Stimulated activated memory B cell treated with anti-CD40 and anti-IgM and Interleukin-4, amounts not matched to agents 10 μg/mL and 1 μg/mL and 100 μg/mL, for 72 hours (primary cell): ENCODE data around the gene NFYC.

Experiments
- ATAC-seq: fragments of 150-1000 bp; cut with Tn5 transposase; 2 replicates; pipeline ENCODE4 v1.10.0; 2021
- H3K27ac Mint-ChIP-seq: one replicate; pipeline ENCODE4 v1.8.0; 2022; ENCODE audit warnings: mild to moderate bottlenecking, mixed read lengths
- H3K27me3 Mint-ChIP-seq: one replicate; pipeline ENCODE4 v1.8.0; 2022; ENCODE audit warnings: mixed read lengths
- H3K36me3 Mint-ChIP-seq: one replicate; pipeline ENCODE4 v1.8.0; 2022; ENCODE audit warnings: mixed read lengths
- H3K4me1 Mint-ChIP-seq: one replicate; pipeline ENCODE4 v1.8.0; 2022; ENCODE audit warnings: mixed read lengths
- H3K4me3 Mint-ChIP-seq: one replicate; pipeline ENCODE4 v1.8.0; 2022; ENCODE audit warnings: mild to moderate bottlenecking, moderate library complexity, mixed read lengths
- H3K9me3 Mint-ChIP-seq: one replicate; pipeline ENCODE4 v1.8.0; 2022; ENCODE audit warnings: mixed read lengths

NFYC gene

DNA sequence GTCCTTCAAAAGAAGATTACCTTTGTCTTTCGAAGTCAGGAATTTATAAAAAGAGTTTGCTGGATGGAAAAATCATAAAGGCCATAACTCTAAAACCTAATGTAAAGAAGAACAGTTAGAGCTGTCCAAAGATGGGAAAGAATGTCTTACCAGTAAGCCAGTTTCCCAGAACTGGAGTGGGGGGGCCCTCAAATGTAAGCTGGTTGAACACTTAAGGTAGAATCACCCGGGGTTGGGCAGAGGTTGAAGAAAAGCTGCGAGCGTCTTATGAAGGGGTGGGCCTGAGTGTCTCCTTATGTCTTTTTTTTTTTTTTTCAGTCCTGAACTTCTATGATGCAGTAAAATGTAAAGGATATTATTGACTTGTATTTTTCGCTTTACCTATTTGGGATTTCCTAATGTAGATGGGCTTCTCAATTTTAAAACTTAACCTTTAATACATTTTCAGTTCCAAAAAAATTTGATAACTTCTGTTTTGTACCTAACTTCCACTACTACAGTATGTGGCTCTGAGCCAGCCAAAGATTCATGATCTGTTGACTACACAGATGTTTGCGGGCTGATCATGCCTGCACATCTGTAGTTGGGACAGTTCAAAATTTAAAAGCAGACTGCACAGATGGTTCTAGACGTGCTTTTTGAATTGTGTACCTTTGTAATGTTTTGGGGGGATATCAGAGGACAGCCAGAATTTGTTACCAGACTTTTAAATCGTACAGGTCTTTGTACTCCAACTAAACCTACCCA, 43.6 kb downstream of the NFYC start:
- Mint-ChIP-seq H3K27ac (no peak overlapping the region), H3K4me3 (no peak overlapping the region), H3K4me1 (peaks cover 56% of the 10 kb centered on the region), H3K36me3 (peaks cover 30% of the 10 kb centered on the region), H3K27me3 (no peaks in the 10 kb centered on the region), H3K9me3 (no peaks in the 10 kb centered on the region)
- ATAC-seq: no peak

DNA sequence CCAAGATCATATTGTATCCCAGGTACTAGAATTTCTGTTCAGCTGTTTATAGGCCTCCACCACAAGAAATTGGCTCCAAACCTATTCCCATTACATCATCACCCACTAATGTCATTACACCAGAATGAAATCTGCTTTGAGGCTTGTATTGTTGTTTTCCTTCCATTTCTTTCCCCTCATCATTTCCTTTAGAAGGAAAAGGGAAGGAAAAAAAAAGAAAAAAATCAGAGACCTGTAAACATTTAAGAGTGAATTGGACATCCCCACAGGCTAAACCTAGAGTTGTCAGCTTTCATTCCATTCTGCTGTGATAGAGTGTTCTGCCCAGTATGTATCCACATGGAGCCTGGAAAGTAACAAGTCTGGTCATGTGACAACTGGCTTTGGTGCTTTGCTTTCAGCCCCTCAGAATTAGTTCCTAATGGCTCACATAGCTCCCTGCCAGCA, 44.6 kb downstream of the NFYC start:
- H3K27ac Mint-ChIP-seq: no peak overlapping the region
- ATAC-seq: no peak
- no peaks in the 10 kb centered on the region for H3K9me3 Mint-ChIP-seq
- H3K4me1 Mint-ChIP-seq: peaks cover 53% of the 10 kb centered on the region
- H3K4me3 Mint-ChIP-seq: no peak overlapping the region
- H3K27me3 Mint-ChIP-seq: no peaks in the 10 kb centered on the region
- H3K36me3 Mint-ChIP-seq: peaks cover 32% of the 10 kb centered on the region

DNA sequence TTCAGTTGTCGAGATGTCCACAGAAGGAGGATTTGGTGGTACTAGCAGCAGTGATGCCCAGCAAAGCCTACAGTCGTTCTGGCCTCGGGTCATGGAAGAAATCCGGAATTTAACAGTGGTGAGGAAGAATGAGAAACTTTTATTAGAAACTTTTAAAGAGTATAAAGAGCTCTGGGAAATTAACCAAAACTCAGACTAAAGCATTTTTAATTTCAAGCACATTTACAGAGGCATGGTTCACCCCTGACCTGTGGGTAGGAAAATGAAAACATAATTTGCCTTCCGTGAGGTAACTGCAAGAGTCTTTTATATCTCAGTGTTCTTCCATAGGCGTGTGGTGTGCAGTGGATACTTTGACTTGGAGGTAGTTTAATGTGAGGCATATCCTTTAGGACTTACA, 47.3 kb downstream of the NFYC start:
- H3K27me3 Mint-ChIP-seq: no peaks in the 10 kb centered on the region
- no peak overlapping the region for H3K4me3 Mint-ChIP-seq
- H3K36me3 Mint-ChIP-seq: peaks cover 54% of the 10 kb centered on the region
- no peak for ATAC-seq
- H3K4me1 Mint-ChIP-seq: peaks cover 49% of the 10 kb centered on the region
- H3K9me3 Mint-ChIP-seq: no peaks in the 10 kb centered on the region
- no peak overlapping the region for H3K27ac Mint-ChIP-seq

DNA sequence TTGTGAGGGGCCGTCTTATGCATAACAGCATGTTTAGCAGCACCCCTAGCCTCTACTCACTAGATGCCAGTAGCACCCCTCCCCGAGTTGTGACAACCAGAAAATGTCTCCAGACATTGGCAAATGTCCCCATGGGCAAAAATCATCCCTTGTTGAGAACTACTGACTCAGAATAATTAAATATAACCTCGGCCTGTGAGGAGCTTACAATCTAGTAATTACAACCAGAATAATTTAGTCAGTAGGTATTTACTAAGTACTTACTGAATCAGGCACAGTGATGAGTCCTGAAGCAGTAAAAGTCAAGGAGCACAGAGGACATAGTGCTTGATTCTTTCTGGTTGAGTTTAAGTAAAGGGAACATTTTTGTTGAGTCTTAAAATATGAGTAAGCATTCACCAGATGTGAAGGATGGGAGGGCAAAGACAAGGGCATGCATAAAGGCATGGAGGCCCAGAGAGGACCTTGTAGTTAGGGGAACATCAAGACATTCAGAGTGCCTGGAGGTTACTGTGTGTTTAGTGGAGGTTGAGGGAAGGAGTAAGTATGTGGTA, 48.0 kb downstream of the NFYC start:
- ATAC-seq: no peak
- Mint-ChIP-seq H3K9me3 (no peaks in the 10 kb centered on the region), H3K36me3 (peaks cover 57% of the 10 kb centered on the region), H3K4me3 (no peak overlapping the region), H3K27ac (no peak overlapping the region), H3K4me1 (peaks cover 49% of the 10 kb centered on the region), H3K27me3 (no peaks in the 10 kb centered on the region)

DNA sequence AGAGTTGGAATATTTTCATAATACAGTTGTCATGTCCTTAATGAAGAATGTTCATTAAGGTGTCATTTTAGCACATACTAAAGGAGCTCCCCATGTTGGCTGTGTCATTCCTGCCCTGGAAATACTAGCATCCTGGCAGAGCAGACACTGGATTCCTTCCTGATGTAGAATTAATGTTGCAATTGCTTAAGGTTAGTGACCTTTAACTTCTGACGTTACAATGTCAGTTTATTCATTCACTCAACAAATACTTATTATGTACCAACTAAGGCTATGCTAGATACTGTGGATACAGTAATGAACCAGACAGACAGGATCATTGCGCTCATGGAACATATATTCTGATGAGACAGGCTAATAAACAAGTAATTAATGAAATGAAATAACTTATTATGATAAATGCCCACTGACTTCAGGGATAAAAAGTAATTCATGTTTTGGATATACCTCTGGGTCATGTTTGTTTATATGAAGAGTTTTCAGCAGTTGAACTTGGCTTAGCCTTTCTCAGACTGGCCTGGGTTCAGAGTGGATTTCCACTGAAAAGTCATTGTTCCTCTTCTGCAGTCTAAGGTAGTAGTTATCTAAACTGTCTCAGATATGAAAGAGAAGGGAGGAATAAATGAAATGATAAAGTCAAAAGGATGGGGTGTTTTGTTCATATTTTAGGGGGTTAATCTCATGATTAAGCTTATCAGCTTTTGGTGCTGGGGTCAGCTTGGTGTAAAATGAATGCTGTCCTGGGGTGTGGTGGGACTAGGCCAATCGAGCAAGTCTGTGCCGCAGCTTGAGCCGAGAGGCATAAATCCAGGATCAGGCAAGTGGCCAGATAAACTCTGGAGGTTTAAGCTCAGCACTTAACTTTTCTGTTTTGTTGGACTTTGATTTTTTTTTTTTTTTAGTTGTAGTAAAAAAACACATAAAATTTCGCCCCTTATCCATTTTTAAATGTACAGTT, 48.8 kb downstream of the NFYC start:
- no peak for ATAC-seq

DNA sequence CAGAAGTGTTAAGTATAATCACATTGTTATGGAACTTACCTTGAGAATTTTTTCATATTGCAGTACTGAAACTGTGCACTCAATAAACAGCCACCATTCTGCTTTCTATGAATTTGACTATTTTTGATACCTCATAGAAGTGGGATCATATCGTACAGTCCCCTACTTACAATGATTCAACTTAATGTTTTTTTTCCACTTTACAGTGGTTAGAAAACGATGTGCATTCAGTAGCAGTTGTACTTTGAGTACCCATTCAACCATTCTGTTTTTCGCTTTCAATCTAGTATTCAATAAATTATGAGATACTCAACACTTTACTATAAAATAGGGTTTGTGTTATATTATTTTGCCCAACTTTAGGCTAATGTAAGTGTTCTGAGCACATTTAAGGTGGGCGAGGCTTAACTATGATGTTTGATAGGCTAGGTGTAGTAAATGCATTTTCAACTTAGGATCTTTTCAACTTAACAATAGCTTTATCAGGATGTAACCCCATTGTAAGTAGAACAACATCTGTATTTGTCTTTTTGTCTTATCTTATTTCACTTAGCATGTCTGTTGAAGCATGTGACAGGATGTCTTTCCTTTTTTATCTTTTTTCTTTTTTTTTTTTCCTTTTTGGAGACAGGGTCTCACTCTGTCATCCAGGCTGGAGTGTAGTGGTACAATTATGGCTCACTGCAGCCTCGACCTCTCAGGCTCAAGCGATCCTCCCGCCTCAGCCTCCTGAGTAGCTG, 49.7 kb downstream of the NFYC start:
- no peak overlapping the region for H3K4me3 Mint-ChIP-seq
- peaks cover 73% of the 10 kb centered on the region for H3K36me3 Mint-ChIP-seq
- H3K27ac Mint-ChIP-seq: peak overlapping the region; percentile 82
- H3K27me3 Mint-ChIP-seq: no peaks in the 10 kb centered on the region
- no peak for ATAC-seq
- peaks cover 48% of the 10 kb centered on the region for H3K4me1 Mint-ChIP-seq
- no peaks in the 10 kb centered on the region for H3K9me3 Mint-ChIP-seq

More for the DNA sequence above, 48.8 kb downstream of the NFYC start:
- Mint-ChIP-seq H3K36me3 (peaks cover 65% of the 10 kb centered on the region), H3K27ac (no peak overlapping the region), H3K4me1 (peaks cover 44% of the 10 kb centered on the region), H3K27me3 (no peaks in the 10 kb centered on the region), H3K4me3 (no peak overlapping the region), H3K9me3 (no peaks in the 10 kb centered on the region)

DNA sequence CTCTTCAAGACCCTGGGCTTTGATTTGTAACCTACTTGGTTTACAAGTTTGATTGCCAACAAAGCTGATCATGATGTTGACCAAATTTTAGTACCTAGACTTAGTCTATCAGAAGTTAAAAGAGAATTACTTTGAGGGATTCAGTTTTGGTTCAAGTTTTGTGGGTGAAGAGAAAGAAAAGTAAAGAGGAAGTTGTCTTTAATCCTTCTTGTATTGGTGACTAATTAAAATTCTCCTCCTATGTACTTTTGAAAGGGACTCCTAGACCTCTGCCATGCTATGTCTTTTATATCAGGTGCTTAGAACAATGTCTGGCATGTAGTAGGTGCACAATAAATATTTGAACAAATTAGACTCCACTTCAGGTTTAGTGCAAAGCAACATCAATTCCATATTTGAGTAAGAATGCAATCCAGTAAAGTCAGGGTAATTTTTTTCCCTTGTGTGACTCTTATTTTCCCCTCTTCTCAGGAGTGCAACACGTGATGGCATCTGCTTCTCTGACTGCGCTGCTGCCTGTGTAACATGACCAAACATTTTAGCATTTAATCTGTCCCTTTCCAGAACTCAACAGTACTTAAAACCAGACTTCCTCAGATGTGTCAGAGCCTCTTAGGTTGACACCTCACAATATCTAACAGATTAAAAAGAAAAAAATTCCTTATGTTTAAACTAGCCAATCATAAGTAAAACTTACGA, 51.0 kb downstream of the NFYC start:
- Mint-ChIP-seq H3K27me3 (no peaks in the 10 kb centered on the region), H3K27ac (peak overlapping the region; percentile 82), H3K9me3 (no peaks in the 10 kb centered on the region), H3K4me3 (no peak overlapping the region), H3K4me1 (peaks cover 56% of the 10 kb centered on the region), H3K36me3 (peaks cover 87% of the 10 kb centered on the region)
- ATAC-seq: peak; percentile 64

DNA sequence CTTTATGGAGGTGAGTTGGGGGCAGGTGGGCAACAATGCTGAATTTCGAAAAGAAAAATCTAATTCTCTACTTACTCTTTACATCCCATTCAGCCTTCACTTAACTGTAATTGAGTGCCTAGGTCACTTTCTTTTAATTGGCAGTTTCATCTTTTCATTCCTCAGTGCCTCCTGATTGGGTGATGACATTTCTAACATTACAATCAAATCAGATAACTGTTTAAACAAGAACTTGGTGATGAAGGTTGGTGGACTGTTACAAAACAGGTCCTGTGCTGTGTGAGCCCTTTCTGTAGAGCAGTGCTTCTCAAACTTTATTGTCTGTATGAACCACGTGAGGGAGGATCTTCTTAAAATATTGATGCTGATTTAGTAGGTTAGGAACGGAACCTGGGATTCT, 51.9 kb downstream of the NFYC start:
- ATAC-seq: no peak
- Mint-ChIP-seq H3K36me3 (peaks cover 92% of the 10 kb centered on the region), H3K4me3 (no peak overlapping the region), H3K27me3 (no peaks in the 10 kb centered on the region), H3K4me1 (peaks cover 55% of the 10 kb centered on the region), H3K27ac (no peak overlapping the region), H3K9me3 (no peaks in the 10 kb centered on the region)

DNA sequence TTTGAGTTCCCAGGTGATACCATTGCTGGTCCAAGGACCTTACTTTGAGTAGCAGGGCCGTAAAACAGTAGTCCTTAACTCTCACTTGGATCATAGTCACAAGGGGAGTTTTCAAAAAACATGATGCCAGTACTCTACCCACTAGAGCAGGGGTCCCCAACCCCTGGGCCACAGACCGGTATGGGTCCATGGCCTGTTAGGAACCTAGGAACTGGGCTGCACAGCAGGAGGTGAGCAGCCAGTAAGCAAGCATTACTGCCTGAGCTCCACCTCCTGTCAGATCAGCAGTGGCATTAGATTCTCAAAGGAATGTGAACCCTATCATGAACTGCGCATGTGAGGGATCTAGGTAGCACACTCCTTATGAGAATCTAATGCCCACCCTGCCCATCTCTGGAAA, 52.4 kb downstream of the NFYC start:
- H3K36me3 Mint-ChIP-seq: peaks cover 92% of the 10 kb centered on the region
- H3K9me3 Mint-ChIP-seq: no peaks in the 10 kb centered on the region
- ATAC-seq: no peak
- H3K4me3 Mint-ChIP-seq: no peak overlapping the region
- no peak overlapping the region for H3K27ac Mint-ChIP-seq
- H3K4me1 Mint-ChIP-seq: peaks cover 51% of the 10 kb centered on the region
- no peaks in the 10 kb centered on the region for H3K27me3 Mint-ChIP-seq

DNA sequence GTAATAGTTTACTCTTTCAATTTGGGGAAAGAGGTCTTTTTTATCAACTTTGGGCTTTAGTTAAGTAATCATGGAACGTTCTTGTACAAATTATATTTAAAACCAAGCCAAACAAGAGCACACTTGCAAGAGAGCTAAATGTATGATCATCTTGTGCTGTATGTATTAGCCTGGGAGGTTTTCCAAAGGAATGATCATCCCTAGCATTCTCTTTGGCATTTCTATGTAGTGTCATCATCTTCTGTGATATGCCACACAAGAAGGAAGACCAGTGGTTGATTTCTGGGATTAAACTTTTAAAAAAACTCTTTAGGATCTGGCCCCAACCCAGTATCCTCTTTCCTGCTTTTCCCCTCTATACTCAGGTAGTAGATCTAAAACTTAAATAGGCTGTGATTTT, 53.7 kb downstream of the NFYC start:
- ATAC-seq: no peak
- Mint-ChIP-seq H3K36me3 (peaks cover 86% of the 10 kb centered on the region), H3K4me1 (peaks cover 44% of the 10 kb centered on the region), H3K27ac (peak overlapping the region; percentile 21), H3K27me3 (no peaks in the 10 kb centered on the region), H3K4me3 (no peak overlapping the region), H3K9me3 (no peaks in the 10 kb centered on the region)

DNA sequence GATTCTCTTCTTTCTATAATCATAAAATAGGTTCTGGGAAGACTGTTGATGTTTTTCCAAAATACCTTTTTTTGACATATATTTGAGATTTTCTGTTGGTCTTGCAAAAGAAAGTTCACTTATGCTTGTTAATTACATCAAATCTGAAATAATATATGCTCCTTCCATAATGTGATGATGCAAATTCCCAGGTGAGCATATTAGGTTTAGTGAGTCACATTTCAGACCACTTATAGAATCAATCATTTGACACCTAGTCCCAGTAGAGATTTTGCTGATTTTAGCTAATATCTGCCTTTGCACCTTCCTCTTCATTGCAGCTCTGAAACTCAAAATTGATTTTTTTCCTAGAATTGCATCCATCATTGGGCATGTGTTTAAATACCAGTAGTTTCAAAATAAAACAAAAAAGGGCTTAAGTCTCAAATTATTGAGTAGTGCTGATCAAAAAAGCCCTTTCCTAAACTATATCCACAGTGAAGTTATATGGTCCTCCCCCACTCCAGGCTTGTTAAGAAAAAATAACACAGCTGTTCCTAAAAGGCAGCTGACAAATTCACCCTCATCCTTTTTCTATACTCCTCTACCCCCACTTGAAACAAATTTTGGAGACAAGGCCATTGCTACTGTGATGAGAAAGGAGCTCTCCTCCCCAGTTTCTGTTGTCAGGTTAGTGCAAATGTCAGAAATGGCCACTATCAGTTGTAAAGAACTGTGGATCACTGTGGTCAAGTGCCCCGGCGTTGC, 55.0 kb downstream of the NFYC start:
- Mint-ChIP-seq H3K27me3 (no peaks in the 10 kb centered on the region), H3K36me3 (peaks cover 84% of the 10 kb centered on the region), H3K4me3 (no peak overlapping the region), H3K4me1 (peaks cover 35% of the 10 kb centered on the region), H3K27ac (peak overlapping the region; percentile 21), H3K9me3 (no peaks in the 10 kb centered on the region)
- no peak for ATAC-seq

DNA sequence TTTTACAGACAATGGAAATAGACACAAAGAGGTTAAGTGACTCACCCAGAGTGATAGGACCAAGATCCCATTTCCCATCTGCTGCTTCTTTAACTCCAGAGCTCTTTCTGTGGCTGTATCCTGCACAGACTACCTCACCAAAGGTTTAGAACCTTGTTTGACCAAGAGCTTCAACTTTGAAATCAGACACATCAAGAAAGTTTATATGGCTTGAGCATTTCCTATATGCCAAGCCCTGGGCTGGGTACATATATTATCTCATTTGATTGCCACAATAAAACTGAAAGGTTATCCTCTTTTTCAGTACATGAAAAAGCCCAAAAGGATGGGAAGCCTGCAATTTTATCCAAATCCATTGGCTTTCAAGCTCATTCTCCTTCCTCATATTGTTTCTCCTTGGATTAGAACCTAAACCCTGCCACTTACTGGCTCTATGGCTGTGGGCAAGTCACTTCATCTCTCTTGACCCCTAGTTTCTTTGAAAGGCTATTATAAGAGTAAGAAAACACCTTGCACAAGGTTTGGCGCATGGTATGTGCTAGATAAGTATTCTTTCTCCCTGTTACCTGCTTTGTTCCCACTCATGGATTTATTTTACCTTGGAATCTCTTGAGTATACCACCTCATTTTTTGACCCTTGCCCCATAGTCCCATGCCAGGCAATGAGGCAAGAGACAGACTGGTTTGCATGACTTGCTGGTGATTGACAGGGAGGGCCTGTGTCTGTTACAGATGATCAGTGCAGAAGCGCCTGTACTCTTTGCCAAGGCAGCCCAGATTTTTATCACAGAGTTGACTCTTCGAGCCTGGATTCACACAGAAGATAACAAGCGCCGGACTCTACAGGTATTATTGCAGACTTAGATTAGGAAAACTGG, 57.6 kb downstream of the NFYC start:
- Mint-ChIP-seq H3K4me3 (no peak overlapping the region), H3K9me3 (no peaks in the 10 kb centered on the region), H3K27me3 (no peaks in the 10 kb centered on the region), H3K4me1 (peaks cover 28% of the 10 kb centered on the region), H3K27ac (no peak overlapping the region), H3K36me3 (peaks cover 74% of the 10 kb centered on the region)
- ATAC-seq: no peak

DNA sequence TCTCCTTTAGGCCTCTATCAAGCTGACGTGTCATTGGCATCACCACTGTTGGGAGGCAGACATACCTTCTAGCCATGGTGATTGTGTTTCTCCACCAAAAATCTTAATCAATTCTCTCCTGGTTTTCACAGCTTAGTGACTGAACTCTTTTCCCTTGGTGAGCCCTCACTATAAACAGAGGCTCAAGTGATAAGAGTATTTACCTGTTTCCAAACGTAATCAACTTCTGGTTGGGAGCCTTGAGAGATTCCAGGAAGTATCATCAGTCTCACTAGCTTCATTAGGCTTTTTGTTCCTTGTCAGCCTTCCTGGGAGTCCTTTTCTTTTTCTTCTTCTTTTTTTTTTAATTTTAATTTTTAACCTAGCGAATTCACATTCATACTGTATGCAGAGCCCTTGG, 58.3 kb downstream of the NFYC start:
- no peak overlapping the region for H3K4me3 Mint-ChIP-seq
- H3K27me3 Mint-ChIP-seq: no peaks in the 10 kb centered on the region
- ATAC-seq: no peak
- H3K27ac Mint-ChIP-seq: no peak overlapping the region
- no peaks in the 10 kb centered on the region for H3K9me3 Mint-ChIP-seq
- H3K4me1 Mint-ChIP-seq: peaks cover 28% of the 10 kb centered on the region
- peaks cover 75% of the 10 kb centered on the region for H3K36me3 Mint-ChIP-seq
